GM18526 (cell line): ENCODE data around the gene OR5T2.

Experiments
- POLR2A ChIP-seq: IDR thresholded peaks from 3 replicates; pipeline ENCODE4 v1.6.1; 2011; ENCODE audit not compliant: insufficient read length; ENCODE audit errors: extremely low read depth

The OR5T2 gene

GRCh38 chr11:56234155-56234554 lies at the start of gene OR5T2:
OR5T2 (minus strand) TSS chr11:56234255; CDS start chr11:56233062, 1,193 bp downstream.
- TF ChIP-seq POLR2A = no peak

GRCh38 chr11:56273854-56274253 lies 39.8 kb upstream of the OR5T2 start, which contains the start of gene OR5T1:
OR5T1 (plus strand) TSS chr11:56274154; CDS start chr11:56275639, 1,485 bp downstream.
- TF ChIP-seq POLR2A = no peak

- no peak for TF ChIP-seq POLR2A
Measured at GRCh38 chr11:56271092-56271491, 37.0 kb upstream of the OR5T2 start.

- no peak for TF ChIP-seq POLR2A
Measured at GRCh38 chr11:56251954-56252353, 17.9 kb upstream of the OR5T2 start, which contains the start of gene OR5T3. OR5T3 (plus strand) TSS chr11:56252254; CDS start chr11:56252254, 0 bp downstream.

GRCh38 chr11:56214537-56214936 lies 19.5 kb downstream of the OR5T2 start:
- TF ChIP-seq POLR2A = no peak

- TF ChIP-seq POLR2A = no peak
Measured at GRCh38 chr11:56207790-56208189, 26.3 kb downstream of the OR5T2 start.

GRCh38 chr11:56197367-56197766 lies 36.7 kb downstream of the OR5T2 start:
- TF ChIP-seq POLR2A = no peak

- no peak for TF ChIP-seq POLR2A
Measured at GRCh38 chr11:56196705-56197104, 37.4 kb downstream of the OR5T2 start.

- TF ChIP-seq POLR2A = no peak
Measured at GRCh38 chr11:56188602-56189001, 45.5 kb downstream of the OR5T2 start.

- TF ChIP-seq POLR2A = no peak
Measured at GRCh38 chr11:56183459-56183858, 50.6 kb downstream of the OR5T2 start.
